Kidney (tissue), 14 donors: ENCODE data around the gene LPIN2. TPM values are rescaled to one million over a fixed set of nuclear protein-coding genes. Genes with fewer than 3 reads are reported as not detected.

Experiments used
- DNase-seq, 5 donors: peaks; one replicate each; pipeline ENCODE4 v3.0.0-alpha.2; 2013 to 2020
- FAIRE-seq: peaks from 2 replicates; lab custom pipeline; 2012; peaks lifted over from hg19 to GRCh38; lab: Jason Lieb, UNC
- H3K27ac ChIP-seq, 2 donors: one replicate each; pipeline ENCODE4 v1.7.0; 2013; ENCODE audit warnings: low read depth in 2 of 2, low read length in 2 of 2, inconsistent platforms in 1 of 2
- H3K27me3 ChIP-seq: one replicate; pipeline ENCODE4 v1.7.1; 2013; ENCODE audit warnings: low read length, inconsistent platforms; ENCODE audit not compliant: control insufficient read depth, insufficient read depth
- H3K36me3 ChIP-seq, 3 donors: one replicate each; pipeline versions ENCODE4 v1.7.0 to v1.7.1; 2013; ENCODE audit warnings: low read length in 3 of 3, control low read depth in 1 of 3, inconsistent platforms in 1 of 3; ENCODE audit not compliant: insufficient read depth in 3 of 3, control insufficient read depth in 2 of 3
- H3K4me1 ChIP-seq, 3 donors: one replicate each; pipeline versions ENCODE4 v1.7.0 to v1.7.1; 2013; ENCODE audit warnings: low read length in 3 of 3, inconsistent platforms in 1 of 3, low read depth in 1 of 3; ENCODE audit not compliant: control insufficient read depth in 2 of 3, insufficient read depth in 2 of 3
- H3K4me3 ChIP-seq, 3 donors: one replicate each; pipeline versions ENCODE4 v1.7.0 to v1.8.1; 2013; ENCODE audit warnings: low read length in 3 of 3, control low read depth in 1 of 3, inconsistent platforms in 1 of 3
- H3K9ac ChIP-seq, 3 donors: one replicate each; pipeline versions ENCODE4 v1.7.0 to v1.7.1; 2013; ENCODE audit warnings: low read length in 3 of 3, control low read depth in 1 of 3, inconsistent platforms in 1 of 3
- H3K9me3 ChIP-seq, 3 donors: one replicate each; pipeline versions ENCODE4 v1.7.0 to v1.7.1; 2013; ENCODE audit warnings: low read length in 3 of 3, control low read depth in 1 of 3, inconsistent platforms in 1 of 3; ENCODE audit not compliant: control insufficient read depth in 2 of 3, insufficient read depth in 1 of 3
- intact Hi-C: fragments of 100-400 bp; cut with DNase I; formaldehyde crosslinking; loops from one replicate; pipeline ENCODE4 v1.11.1; 2022
- polyA plus RNA-seq: library from polyadenylated mRNA; stranded (reverse); fragments of 350-450 nt; fragmentation: Illumina TruSeq; extraction: RNeasy Lipid Tissue Mini Kit (QIAGEN cat#74804); gene quantifications from one replicate; pipeline ENCODE4 v1.2.3, GENCODE V29; 2014; ENCODE audit warnings: low read depth, low replicate concordance; ENCODE audit not compliant: insufficient read depth
- total RNA-seq: library from RNA; stranded (reverse); fragmentation: NEBNext Ultra II Directional; extraction: Animal tissue kit (Norgen Biotek cat#: 25700); gene quantifications from one replicate; pipeline ENCODE4 v1.2.1, GENCODE V29; 2021
- TF ChIP-seq, protein P1 (sequence below): IDR thresholded peaks from 3 replicates; pipeline ENCODE4 v1.5.1; 2012; ENCODE audit warnings: mild to moderate bottlenecking, moderate library complexity, borderline replicate concordance; ENCODE audit not compliant: insufficient read depth; ENCODE audit errors: extremely low read depth
- donor health status: control.
- donor health status: control.
- donor health status: control.
- donor health status: control.
- donor health status: control.
- donor health status: DM: yes; HTN: yes; CAD: no.
- donor health status: Normal renal cell carcinoma (clear cell type).

LPIN2 gene
- total and polyA plus RNA-seq, 2 donors from 2014 or later, result 14.3 to 52.3 TPM

DNA sequence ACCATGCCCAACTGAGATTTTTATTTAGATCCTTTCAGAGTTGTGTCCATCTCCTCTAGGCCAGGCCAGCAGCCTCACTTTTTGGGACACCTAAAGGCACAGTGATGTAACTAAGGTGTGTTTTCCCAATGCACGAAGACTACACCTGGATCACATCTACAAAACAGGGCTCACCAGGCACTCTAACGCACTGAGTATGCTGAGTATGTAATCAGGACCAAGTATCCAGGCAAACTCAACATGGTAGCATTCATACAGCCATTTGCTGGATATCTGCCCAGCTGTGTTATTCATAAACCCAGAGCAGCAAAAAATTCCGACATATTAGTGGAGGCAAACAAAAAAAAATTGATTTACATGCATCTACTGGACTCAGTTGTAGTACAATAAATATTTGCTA lies 33.8 kb downstream of the LPIN2 start:
- peak overlapping the region in 1 of 3 donors; percentile 1 for H3K4me3 ChIP-seq
- H3K27ac ChIP-seq, result peak overlapping the region; percentile 43 to 92
- FAIRE-seq, result no peak
- intact Hi-C loops, result no loop called here
- H3K27me3 ChIP-seq, result no peaks in the 10 kb centered on the region
- no peak overlapping the region for H3K9ac ChIP-seq
- H3K4me1 ChIP-seq, result peaks cover 28 to 74% (median 45%) of the 10 kb centered on the region in 3 donors
- TF ChIP-seq, protein P1, sequence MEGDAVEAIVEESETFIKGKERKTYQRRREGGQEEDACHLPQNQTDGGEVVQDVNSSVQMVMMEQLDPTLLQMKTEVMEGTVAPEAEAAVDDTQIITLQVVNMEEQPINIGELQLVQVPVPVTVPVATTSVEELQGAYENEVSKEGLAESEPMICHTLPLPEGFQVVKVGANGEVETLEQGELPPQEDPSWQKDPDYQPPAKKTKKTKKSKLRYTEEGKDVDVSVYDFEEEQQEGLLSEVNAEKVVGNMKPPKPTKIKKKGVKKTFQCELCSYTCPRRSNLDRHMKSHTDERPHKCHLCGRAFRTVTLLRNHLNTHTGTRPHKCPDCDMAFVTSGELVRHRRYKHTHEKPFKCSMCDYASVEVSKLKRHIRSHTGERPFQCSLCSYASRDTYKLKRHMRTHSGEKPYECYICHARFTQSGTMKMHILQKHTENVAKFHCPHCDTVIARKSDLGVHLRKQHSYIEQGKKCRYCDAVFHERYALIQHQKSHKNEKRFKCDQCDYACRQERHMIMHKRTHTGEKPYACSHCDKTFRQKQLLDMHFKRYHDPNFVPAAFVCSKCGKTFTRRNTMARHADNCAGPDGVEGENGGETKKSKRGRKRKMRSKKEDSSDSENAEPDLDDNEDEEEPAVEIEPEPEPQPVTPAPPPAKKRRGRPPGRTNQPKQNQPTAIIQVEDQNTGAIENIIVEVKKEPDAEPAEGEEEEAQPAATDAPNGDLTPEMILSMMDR, result no peak
- H3K9me3 ChIP-seq, result no peaks in the 10 kb centered on the region
- no peak for DNase-seq
- no peaks in the 10 kb centered on the region for H3K36me3 ChIP-seq

DNA sequence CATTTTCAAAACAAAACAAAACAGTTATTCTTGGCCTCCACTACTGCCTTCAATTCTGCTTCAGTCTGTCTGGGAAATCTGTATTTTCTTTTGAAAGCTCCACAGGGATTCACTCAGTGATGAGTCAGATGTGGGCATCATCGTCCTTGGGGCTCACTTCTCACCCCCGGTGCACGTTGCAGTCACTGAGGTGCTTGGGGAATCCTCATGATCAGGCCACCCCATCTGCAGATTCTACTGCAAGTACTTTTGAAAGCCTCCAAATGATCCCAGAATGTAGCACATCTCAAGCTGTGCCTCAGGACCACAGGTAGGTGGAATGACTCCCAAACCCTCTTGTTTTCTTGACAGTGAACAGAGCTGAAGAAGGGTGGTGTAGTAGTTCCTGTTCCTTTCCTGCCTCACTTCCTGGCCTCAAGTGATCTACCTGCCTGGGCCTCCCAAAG lies 34.3 kb downstream of the LPIN2 start:
- H3K9me3 ChIP-seq, result no peaks in the 10 kb centered on the region
- H3K4me3 ChIP-seq, result peak overlapping the region in 2 of 3 donors; percentile 4 to 9
- H3K4me1 ChIP-seq, result peaks cover 28 to 71% (median 41%) of the 10 kb centered on the region in 3 donors
- H3K36me3 ChIP-seq, result no peaks in the 10 kb centered on the region
- H3K27ac ChIP-seq, result peak overlapping the region; percentile 43 to 92
- H3K27me3 ChIP-seq, result no peaks in the 10 kb centered on the region
- FAIRE-seq (no peak), DNase-seq (no peak)
- intact Hi-C loops, result no loop called here
- TF ChIP-seq, protein P1, result no peak
- H3K9ac ChIP-seq, result peak overlapping the region in 1 of 3 donors; percentile 10

DNA sequence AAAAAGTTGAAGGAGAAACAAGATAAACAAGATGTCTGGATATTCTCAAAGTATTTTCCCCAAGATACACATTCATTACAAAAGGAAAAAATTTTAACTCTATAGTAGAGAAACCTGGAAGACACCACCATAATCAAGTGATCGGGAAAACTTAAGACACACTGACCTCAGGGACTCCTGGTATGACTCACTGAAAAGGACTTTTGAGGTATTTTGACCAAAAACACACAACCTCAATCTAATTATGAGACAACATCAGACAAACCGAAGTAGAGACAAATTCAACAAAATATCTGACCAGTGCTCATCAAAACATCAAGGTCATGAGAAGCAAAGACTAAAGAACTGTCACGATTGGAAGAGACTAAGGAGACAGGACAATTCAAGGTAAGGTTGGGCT lies 34.7 kb downstream of the LPIN2 start:
- Histone ChIP-seq H3K9me3 (no peaks in the 10 kb centered on the region), H3K27me3 (no peaks in the 10 kb centered on the region), H3K27ac (peak overlapping the region; percentile 43 to 92), H3K4me3 (peak overlapping the region in 2 of 3 donors; percentile 4 to 17), H3K9ac (peak overlapping the region in 1 of 3 donors; percentile 10), H3K36me3 (no peaks in the 10 kb centered on the region), H3K4me1 (peaks cover 27 to 72% (median 43%) of the 10 kb centered on the region in 3 donors)
- FAIRE-seq (no peak), DNase-seq (no peak)
- TF ChIP-seq, protein P1, result no peak
- intact Hi-C loops, result no loop called here
